GM19452 (cell line): ENCODE measurements around the gene MYBPC2.
A peak's percentile ranks its signal among the peaks of the same experiment; 100 is the strongest.
"Not testable (repeated sequence)": the region's sequence is repeated elsewhere in the genome, so short reads cannot be mapped to it uniquely, and the experiment has no call there.

ENCODE experiments used
- ATAC-seq: cut with Tn5 transposase; IDR thresholded peaks from one replicate; pipeline ENCODE4 v1.9.1; 2021; ENCODE audit not compliant: unreplicated experiment

The MYBPC2 gene

DNA sequence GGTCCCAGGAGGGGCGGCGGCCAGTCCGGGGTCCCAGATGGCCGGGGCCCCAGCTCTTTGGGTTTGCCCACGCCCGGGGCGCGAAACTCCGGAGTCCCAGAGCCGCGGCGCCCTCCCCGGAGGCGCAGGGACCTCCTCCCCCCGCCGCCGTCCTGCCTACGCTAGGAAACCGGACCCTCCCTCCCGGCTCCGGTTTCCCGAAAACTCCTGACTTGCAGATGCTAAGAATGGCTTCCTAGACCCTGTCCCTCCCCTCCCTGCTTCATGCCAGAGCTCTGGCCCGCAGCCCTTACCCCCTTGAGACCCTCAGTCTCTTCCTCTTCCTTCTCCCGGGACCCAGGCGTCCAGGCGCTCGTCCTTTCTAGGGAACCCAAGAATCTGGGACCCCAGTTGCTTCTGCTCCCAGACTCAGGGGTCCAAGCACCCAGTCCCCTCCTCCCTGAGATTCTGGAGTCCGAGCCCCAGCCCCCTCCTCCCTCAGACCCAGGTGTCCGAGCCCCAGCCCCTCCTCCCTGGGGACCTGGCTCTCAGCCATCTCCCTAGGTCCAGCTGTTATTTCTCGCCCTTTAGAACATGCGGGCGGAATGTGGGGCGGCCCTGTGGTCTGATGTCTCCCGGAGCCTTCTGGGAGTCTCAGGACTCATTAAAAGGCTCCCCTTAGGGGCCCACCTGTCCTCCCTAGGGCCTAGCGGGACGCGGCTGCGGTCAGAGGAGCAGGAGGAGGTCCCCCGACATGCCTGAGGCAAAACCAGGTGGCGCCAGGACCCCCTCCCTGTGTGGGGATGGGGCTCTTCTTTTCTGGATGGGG lies at the start of gene MYBPC2:
Gene MYBPC2, plus strand, starts transcription at position 672 of the 808 bp plus-strand sequence. Its CDS starts 62 bp downstream, at position 734.
- ATAC-seq, result no peak

DNA sequence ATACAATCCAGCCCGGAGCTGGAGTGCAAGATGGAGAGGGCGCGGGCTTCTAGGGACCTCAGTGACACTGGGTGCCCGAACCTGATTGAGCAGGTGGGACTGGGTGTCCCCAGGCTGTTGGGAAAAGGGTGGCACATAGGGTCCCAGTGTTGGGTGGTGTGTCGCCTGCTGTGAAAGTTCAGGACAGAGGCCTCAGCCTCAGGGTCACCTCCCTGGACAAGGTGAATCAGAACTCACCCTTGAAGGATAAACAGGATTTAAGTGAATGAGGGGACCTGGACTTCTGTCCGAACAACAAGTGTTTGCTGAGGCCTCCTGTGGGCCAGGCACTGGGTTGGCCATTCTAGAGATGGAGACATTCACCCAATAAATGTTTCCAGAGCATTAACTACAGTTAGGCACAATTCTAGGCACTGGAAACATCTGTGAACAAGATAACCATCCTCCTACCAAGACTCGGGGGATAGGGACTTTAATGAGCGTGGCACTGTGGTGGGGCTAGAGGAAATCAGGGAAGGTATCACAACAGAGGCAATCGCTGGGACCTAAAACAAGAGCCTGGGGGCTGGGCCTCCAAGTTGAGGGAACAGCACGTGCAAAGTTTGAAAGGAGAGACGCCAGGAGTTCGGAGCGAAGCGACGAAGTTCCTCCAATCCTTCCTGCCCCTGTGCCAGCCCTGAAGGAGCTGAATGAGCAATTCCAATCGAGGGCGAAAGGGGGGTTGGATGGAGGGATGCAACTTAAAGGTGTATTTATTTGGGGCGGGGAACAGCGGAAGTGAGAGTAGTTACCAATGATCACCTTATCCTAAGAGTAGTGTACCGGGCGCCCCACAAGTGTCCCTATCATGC lies 49.5 kb upstream of the MYBPC2 start:
- peak; percentile 12 for ATAC-seq

DNA sequence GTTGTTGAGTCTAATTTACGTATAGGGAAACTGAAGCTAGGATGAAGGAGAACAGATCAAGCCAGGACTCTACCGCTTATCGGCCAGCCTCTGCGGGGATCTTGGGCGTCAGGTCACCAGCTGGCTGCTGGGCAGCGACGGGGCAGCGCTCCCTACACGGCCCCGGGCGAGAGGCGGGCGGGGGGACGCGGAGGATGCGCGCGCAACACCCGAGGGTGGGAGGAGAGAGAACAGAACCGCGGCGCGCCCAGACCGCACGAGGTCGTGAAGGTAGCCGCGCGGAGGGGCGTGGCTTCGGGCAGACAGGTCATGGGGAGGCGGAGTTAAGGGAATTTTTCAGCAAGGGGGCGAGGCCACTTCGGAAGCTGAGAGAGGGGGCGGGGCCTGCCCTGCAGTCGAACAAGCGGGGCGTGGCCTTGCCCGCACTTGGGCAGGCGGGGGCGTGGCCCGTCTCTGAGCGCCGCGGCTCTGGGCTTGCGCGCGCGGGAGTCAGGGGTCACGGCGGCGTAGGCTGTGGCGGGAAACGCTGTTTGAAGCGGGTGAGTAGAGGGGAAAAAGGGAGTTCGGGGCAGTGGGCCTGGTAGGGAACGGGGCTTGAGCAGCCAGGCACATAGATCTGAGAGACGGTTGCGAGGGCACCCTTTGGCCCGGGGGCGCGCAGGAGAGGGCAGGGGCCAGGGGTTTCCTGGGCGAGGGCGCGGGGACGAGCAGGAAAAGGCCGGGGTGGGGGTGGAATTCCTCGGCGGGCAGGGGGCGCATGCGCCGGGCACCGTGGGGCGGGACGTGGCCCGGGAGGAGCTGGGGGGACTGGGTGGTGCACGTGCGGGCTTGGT lies 48.6 kb upstream of the MYBPC2 start, which contains the start of gene POLD1:
Gene POLD1, plus strand, starts transcription at position 496 of the 833 bp plus-strand sequence. CDS start 14,505 bp downstream, outside the sequence.
- peak; percentile 79 for ATAC-seq

DNA sequence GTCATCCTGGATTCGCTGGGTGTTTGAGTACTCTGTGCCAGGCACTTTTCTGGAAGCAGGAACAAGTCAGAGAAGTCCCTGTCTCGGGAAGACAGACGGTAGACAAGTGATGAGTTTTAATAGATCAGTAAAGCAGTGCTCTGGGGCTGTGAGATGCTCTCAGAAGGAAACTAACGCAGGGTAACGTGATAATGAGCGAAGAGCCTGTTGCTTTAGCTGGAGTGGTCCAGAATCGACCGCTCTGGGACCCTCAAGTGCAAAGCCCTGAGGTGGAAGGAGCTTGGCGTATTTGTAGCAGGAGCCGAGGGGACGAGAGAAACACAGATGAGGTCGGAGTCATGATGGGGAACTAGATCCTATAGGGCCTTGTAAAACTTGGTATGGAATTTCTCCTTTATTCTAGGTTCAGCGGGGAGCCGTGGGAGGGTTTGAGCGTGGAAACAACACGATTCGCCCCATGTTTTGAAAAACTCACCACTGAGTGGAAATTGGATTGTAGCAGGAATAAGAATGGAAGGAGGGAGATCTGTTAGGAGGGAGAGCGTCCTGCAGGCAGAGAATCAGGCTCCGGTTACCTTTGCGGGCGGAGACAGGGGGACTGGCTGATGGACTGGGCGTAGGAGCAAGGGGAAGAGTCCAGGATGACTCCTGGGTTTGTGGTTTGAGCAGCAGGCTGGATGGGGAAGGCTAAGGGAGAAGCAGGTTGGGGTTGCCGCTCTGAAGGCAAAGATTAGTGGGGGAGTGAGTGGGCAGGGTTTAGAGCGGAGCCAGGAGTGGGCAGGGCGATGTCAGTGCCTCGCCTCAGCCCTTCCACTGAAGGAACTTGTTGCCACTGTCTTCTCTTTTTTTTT lies 47.8 kb upstream of the MYBPC2 start:
- no peak for ATAC-seq

DNA sequence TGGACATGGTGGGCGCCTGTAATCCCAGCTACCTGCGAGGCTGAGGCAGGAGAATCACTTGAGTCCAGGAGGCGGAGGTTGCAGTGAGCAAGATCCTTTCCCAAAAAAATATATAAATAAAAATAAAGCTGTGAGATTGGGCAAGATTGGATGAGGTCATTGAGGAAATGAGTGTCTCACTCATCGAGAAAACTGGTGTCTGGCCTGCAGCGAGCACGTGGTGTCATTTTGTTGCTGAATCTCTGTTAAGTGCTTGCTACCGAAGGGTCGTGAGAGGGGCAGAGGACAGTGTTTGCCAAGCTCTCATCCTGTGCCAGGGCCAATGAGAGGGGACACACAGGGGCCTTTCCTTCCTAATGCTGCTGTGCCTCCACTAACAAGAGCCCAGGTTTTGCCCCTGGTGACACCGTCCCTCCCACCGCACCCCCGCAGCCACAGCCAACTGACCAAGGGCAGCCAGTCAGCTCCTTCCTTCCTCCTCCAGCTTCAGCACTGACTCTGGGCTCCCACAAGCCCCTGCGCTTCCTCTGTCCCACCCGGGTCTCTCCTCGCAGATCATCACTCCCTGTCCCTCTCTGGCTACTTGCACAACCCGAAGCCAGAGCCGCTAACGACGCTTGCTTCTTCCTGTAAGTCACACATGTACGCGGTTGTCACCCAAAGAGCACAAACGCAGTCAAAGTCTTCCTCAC lies 45.4 kb upstream of the MYBPC2 start:
- ATAC-seq, result no peak

DNA sequence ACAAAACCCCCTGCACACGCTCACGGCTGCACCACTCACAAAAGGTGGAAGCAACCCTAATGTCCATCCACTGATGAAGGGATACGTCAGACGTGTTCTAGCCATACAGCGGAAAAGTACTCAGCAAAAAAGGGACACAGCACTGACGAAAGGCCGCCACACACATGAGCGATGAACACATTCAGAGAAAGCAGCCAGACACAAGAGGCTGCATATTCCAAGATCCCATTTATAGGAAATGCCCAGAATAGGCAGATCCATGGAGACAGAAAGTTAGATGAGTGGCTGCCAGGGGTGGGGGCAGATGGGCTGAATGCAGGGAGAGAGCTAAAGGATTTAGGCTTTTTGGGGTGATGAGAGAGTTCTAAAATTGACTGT lies 44.8 kb upstream of the MYBPC2 start:
- no peak for ATAC-seq

DNA sequence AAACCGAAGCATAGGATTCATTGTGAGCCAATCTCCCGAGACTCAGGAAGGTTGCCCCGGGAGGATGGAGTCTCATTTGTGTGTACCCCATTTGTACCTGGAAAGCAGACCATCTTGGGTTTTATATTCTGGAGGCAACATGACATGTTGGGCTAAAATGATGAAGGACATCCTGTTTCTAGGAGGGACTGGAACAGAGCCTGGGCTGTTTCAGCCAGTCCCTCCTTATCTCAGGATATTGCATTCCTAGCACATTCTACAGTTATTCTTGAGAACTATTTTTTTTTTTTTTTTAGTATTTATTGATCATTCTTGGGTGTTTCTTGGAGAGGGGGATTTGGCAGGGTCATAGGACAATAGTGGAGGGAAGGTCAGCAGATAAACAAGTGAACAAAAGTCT lies 42.4 kb upstream of the MYBPC2 start:
- ATAC-seq, result not testable (repeated sequence)

DNA sequence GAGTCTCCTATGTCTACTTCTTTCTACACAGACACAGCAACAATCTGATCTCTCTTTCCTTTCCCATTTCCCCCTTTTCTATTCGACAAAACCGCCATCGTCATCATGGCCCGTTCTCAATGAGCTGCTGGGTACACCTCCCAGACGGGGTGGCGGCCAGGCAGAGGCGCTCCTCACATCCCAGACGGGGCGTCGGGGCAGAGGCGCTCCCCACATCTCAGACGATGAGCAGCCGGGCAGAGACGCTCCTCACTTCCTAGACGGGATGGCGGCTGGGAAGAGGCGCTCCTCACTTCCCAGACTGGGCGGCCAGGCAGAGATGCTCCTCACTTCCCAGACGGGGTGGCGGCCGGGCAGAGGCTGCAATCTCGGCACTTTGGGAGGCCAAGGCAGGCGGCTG lies 41.7 kb upstream of the MYBPC2 start:
- not testable (repeated sequence) for ATAC-seq

DNA sequence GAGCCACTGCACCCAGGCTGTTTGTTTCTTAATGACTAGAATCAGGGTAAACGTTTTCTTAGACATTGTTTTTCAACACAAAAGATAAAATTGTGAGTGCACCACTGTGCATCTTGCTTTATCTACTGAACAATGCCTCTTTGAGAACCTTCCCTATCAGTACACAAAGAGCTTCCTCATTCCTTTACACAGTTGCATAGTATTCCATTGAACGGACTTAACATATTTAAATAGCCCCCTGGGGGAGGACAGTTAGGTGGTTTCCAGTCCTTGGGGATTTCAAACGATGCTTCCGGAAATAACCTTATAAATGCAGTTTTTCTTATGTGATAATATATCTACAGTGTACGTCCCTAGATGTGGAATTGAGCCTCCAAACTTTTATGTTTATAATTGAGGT lies 39.9 kb upstream of the MYBPC2 start:
- no peak for ATAC-seq

DNA sequence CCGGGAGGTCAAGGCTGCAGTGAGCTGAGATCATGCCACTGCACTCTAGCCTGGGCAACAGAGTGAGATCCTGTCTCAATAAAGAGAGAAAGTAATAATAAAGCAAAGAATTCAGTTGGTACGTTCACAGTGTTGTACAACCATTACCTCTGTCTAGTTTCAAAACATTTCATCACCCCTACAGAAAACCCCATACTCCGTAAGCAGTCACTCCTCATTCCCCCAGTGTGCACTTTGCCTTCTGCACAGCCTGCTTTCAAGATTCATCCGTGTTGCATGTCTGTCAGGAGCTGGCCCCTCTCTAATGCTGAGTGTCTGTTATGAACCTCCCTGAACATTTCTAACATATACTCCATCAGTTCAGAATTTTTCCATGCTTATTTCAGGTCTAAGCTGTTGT lies 39.1 kb upstream of the MYBPC2 start:
- ATAC-seq, result no peak

DNA sequence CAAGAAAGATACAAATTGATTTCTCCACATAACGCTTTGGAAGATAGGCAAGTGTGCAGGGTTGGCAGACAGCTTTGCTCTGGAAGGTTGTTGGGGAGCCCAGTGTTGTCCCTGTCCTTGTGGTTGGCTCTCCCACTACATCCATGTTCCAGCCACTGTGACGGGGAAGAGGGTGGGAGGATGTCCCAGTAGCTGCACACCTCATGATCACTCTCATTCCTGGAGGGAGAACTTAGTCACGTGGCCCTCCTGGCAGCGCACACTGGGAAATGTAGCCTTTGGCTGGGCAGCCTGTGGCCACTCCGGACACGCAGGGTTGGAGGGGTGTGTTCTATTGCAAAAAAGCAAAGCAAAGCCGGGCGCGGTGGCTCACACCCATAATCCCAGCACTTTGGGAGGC lies 38.7 kb upstream of the MYBPC2 start:
- ATAC-seq, result no peak

DNA sequence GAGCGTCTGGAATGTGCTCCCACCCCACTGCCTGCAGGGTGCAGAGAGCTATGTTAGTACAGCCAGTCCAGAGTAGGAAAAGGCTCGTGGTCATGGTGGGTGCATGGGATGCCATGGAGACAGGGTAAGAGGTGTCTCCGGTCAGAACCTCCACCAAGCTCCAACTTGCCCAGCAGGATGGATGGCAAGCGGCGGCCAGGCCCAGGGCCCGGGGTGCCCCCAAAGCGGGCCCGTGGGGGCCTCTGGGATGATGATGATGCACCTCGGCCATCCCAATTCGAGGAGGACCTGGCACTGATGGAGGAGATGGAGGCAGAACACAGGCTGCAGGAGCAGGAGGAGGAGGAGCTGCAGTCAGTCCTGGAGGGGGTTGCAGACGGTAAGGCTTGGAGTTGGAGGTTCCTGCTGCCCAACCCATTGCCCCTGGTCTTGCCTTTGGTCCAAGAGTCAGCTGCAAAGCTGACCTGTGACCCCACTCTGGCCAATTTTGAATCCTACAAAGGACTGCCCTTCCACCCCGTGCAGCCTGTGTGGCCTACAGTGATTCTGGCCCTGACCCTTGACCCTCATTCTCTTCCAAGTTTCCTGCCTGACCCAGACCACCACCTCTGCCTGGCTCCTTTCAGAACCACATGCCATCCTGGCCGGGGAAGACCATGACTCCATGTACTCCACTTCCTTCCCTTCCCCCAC lies 33.9 kb upstream of the MYBPC2 start:
- no peak for ATAC-seq

DNA sequence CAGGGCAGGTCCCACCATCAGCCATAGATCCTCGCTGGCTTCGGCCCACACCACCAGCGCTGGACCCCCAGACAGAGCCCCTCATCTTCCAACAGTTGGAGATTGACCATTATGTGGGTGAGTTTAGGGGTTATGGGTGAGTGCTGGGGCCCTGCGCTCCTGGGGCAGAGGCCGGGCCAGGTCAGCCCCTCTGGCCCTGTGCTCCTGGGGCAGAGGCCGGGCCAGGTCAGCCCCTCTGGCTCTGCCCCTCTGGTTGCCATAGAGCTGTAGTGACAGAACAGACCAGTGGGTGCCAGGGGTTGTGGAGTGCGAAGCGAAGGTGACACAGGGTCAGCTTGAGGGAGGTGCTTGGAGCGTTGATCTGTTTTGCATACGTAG lies 33.3 kb upstream of the MYBPC2 start:
- no peak for ATAC-seq

DNA sequence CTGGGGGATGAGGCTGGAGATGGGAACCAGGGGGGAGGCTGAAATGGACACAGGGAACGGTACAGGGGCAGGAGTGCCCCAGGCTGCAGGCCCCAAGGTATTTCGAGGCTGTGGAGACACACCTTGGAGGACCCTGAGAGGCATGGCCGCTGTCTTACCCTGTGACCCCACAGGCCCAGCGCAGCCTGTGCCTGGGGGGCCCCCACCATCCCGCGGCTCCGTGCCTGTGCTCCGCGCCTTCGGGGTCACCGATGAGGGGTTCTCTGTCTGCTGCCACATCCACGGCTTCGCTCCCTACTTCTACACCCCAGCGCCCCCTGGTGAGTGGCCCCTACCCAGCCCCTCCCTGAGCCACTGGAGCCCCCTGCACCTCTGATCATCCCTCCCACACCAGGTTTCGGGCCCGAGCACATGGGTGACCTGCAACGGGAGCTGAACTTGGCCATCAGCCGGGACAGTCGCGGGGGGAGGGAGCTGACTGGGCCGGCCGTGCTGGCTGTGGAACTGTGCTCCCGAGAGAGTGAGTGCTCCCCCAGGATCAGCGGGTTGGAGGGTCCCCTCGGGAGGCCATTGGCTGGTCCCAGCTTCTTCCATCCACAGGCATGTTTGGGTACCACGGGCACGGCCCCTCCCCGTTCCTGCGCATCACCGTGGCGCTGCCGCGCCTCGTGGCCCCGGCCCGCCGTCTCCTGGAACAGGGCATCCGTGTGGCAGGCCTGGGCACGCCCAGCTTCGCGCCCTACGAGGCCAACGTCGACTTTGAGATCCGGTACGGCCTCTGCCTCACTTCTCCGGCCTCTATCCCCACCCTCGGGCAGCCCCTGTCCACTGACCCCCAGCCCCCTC lies 30.9 kb upstream of the MYBPC2 start:
- no peak for ATAC-seq

DNA sequence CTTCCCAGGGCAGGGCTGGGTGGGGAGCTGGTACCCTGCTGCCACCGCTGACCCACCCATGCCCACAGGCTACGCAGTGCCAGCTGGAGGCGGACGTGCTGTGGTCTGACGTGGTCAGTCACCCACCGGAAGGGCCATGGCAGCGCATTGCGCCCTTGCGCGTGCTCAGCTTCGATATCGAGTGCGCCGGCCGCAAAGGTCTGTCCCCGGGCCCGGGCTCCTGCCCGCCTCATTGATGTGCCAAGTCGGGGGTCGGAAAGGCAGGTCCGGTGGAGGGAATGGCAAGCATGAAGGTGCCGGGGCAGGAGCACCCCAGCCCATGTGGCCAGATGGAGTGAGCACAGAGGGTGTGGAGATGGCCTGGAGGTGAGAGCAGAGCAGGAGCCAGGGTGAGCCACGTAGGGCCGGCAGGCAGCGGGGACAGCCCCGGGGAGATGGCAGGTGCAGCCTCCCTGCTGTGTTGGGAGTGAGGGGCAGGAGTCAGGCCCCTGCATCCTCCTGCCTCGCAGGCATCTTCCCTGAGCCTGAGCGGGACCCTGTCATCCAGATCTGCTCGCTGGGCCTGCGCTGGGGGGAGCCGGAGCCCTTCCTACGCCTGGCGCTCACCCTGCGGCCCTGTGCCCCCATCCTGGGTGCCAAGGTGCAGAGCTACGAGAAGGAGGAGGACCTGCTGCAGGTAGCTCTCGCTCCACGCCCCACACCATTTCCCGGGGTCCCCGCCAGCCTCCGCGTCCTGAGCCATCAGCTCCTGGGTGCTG lies 30.0 kb upstream of the MYBPC2 start:
- no peak for ATAC-seq

DNA sequence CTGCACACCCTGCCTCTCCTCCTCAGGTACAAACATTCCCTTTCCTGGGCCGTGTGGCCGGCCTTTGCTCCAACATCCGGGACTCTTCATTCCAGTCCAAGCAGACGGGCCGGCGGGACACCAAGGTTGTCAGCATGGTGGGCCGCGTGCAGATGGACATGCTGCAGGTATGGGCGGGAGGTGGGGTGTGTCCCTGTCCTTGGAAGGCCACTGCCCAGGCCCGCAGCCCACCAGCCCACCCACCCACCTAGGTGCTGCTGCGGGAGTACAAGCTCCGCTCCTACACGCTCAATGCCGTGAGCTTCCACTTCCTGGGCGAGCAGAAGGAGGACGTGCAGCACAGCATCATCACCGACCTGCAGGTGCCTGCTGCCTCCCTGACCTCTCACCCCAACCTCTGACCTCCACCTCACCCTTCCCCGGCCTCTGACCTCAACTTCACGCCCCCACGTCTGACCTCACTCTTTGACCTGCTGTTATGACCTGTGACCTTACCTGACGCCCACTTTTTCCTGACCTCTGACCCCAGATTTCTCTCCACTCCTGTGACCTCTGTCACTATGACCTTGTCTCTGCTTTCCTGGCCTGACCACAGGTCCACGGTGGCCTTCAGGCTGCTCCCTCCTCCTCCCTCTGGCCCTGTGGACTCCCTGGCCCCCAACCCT lies 26.4 kb upstream of the MYBPC2 start:
- no peak for ATAC-seq

DNA sequence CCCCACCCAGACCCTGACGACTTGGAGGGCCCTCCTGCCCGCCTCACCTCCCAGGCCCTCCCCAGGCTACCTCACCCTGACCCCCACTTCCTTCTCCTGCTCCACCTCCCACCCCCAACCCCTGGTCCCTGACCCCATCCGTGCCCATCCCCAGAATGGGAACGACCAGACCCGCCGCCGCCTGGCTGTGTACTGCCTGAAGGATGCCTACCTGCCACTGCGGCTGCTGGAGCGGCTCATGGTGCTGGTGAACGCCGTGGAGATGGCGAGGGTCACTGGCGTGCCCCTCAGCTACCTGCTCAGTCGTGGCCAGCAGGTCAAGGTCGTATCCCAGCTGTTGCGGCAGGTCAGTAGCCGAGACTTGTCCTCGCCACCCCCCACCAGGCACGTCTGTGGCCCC lies 25.9 kb upstream of the MYBPC2 start:
- no peak for ATAC-seq
